Keratinocyte (primary cell): ENCODE results near the gene AHRR. TPM values are rescaled to one million over a fixed set of nuclear protein-coding genes. Genes with fewer than 3 reads are reported as not detected.

Experiments
- DNase-seq: peaks from one replicate; pipeline ENCODE4 v3.0.0-alpha.2; 2011; ENCODE audit warnings: low read depth, missing footprints, low spot score
- FAIRE-seq: peaks from 2 replicates; lab custom pipeline; 2011; peaks lifted over from hg19 to GRCh38; lab: Jason Lieb, UNC
- H2AFZ ChIP-seq: 2 replicates; pipeline ENCODE4 v1.6.0; 2012; ENCODE audit warnings: low read length, control low read depth, inconsistent platforms; ENCODE audit not compliant: control insufficient read depth
- H3K27ac ChIP-seq: 2 replicates; pipeline ENCODE4 v1.5.1; 2011; ENCODE audit warnings: low read length; ENCODE audit not compliant: control insufficient read depth, insufficient read depth
- H3K27me3 ChIP-seq: 3 replicates; pipeline ENCODE4 v1.6.0; 2011; ENCODE audit warnings: low read length; ENCODE audit not compliant: control insufficient read depth, insufficient read depth; ENCODE audit errors: extremely low read depth
- H3K36me3 ChIP-seq, 2 experiments: 2 replicates in 1 of 2; 3 replicates in 1 of 2; pipeline ENCODE4 v1.5.1; 2011; ENCODE audit warnings: low read length in 2 of 2, mild to moderate bottlenecking in 1 of 2; ENCODE audit not compliant: control insufficient read depth in 2 of 2, insufficient read depth in 2 of 2; ENCODE audit errors: extremely low read depth in 1 of 2
- H3K4me1 ChIP-seq: 3 replicates; pipeline ENCODE4 v1.5.1; 2011; ENCODE audit warnings: low read length; ENCODE audit not compliant: control insufficient read depth, insufficient read depth; ENCODE audit errors: extremely low read depth
- H3K4me2 ChIP-seq: 3 replicates; pipeline ENCODE4 v1.6.0; 2011; ENCODE audit warnings: low read depth, low read length; ENCODE audit not compliant: control insufficient read depth, insufficient read depth; ENCODE audit errors: extremely low read depth
- H3K4me3 ChIP-seq, 3 experiments: fragments of 200-600 bp in 1 of 3; sonication (generic) in 1 of 3; 2 replicates in 2 of 3; 3 replicates in 1 of 3; pipeline ENCODE4 v1.5.1; 2011 to 2016; ENCODE audit warnings: low read length in 3 of 3, mild to moderate bottlenecking in 3 of 3, control low read depth in 2 of 3, inconsistent platforms in 1 of 3, low read depth in 1 of 3, mixed read lengths in 1 of 3, mixed run types in 1 of 3, moderate library complexity in 1 of 3; ENCODE audit not compliant: control insufficient read depth in 2 of 3, insufficient read depth in 2 of 3; ENCODE audit errors: extremely low read depth in 1 of 3
- H3K79me2 ChIP-seq: 2 replicates; pipeline ENCODE4 v1.6.0; 2012; ENCODE audit warnings: low read length; ENCODE audit not compliant: control insufficient read depth, insufficient read depth
- H3K9ac ChIP-seq: 3 replicates; pipeline ENCODE4 v1.6.0; 2011; ENCODE audit warnings: low read length; ENCODE audit not compliant: control insufficient read depth, insufficient read depth; ENCODE audit errors: extremely low read depth
- H3K9me1 ChIP-seq: 3 replicates; pipeline ENCODE4 v1.6.0; 2011; ENCODE audit warnings: low read length; ENCODE audit not compliant: control insufficient read depth, insufficient read depth; ENCODE audit errors: extremely low read depth
- H3K9me3 ChIP-seq: 2 replicates; pipeline ENCODE4 v1.5.1; 2012; ENCODE audit warnings: low read depth, low read length; ENCODE audit not compliant: control insufficient read depth
- H4K20me1 ChIP-seq: 3 replicates; pipeline ENCODE4 v1.6.0; 2011; ENCODE audit warnings: low read length; ENCODE audit not compliant: control insufficient read depth, insufficient read depth; ENCODE audit errors: extremely low read depth
- CTCF ChIP-seq, 3 experiments: IDR thresholded peaks in 1 of 3; conservative IDR thresholded peaks in 1 of 3; optimal IDR thresholded peaks in 1 of 3; 2 replicates in 2 of 3; 3 replicates in 1 of 3; pipeline versions ENCODE3 to v1.5.1; 2011; ENCODE audit warnings: low read length in 3 of 3, mild to moderate bottlenecking in 3 of 3, moderate library complexity in 2 of 3, control low read depth in 1 of 3, inconsistent platforms in 1 of 3; ENCODE audit not compliant: insufficient read depth in 2 of 3; ENCODE audit errors: extremely low read depth in 1 of 3
- EZH2 ChIP-seq: IDR thresholded peaks from one replicate; pipeline ENCODE4 v1.6.1; 2012; ENCODE audit warnings: inconsistent platforms, mild to moderate bottlenecking, low read length, moderate library complexity
- dilution Hi-C: fragments of 300-500 bp; cut with MboI; formaldehyde crosslinking; loops from one replicate; pipeline ENCODE4 v1.7.0; 2020; ENCODE audit warnings: low sequenced_read_pairs; ENCODE audit not compliant: extremely low pct_ligation_motif_present
- polyA plus RNA-seq, 5 experiments: library from polyadenylated mRNA; depleted of rRNA in 3 of 5; stranded (reverse) in 3 of 5; stranded (forward) in 1 of 5; unstranded in 1 of 5; fragments of >200 nt; gene quantifications; 1 replicate in 1 of 5; 2 replicates in 3 of 5; 3 replicates in 1 of 5; pipeline versions ENCODE4 v1.2.1 to v1.2.3, GENCODE V29; 2011 to 2012; ENCODE audit warnings: missing spikeins in 2 of 5, low read depth in 1 of 5, low replicate concordance in 1 of 5

The AHRR gene
- polyA plus RNA-seq, 1 donor (not counting 4 experiments of a cell fraction or from before 2014, with no cell fraction given), result 0.24 TPM

GRCh38 chr5:477247-477646 lies 155.7 kb downstream of the AHRR start:
- Histone ChIP-seq H3K27ac (no peak overlapping the region), H4K20me1 (no peaks in the 10 kb centered on the region), H3K9me1 (no peaks in the 10 kb centered on the region), H3K9ac (no peak overlapping the region), H3K36me3 (no peaks in the 10 kb centered on the region), H3K79me2 (peaks cover 3% of the 10 kb centered on the region), H2AFZ (no peak overlapping the region), H3K4me2 (no peak overlapping the region), H3K27me3 (peaks cover 28% of the 10 kb centered on the region), H3K4me1 (peaks cover 13% of the 10 kb centered on the region), H3K4me3 (no peak overlapping the region), H3K9me3 (no peaks in the 10 kb centered on the region)
- FAIRE-seq (no peak), DNase-seq (no peak)
- TF ChIP-seq EZH2 (no peak), CTCF (optimal IDR thresholded peaks at IDR 0.05 in 1 of 3, IDR thresholded peaks at IDR 0.05 in 1 of 3, conservative IDR thresholded peaks at IDR 0.05 in 1 of 3; ENCODE audit: extremely low read depth in 1 of 3, insufficient read depth in 2 of 3, low read length in 3 of 3) (no peak)
- dilution Hi-C loops, result no loop called here

GRCh38 chr5:477871-478270 lies 156.4 kb downstream of the AHRR start:
- dilution Hi-C loops, result no loop called here
- Histone ChIP-seq H3K9ac (no peak overlapping the region), H3K9me1 (no peaks in the 10 kb centered on the region), H3K79me2 (no peaks in the 10 kb centered on the region), H4K20me1 (no peaks in the 10 kb centered on the region), H3K4me2 (no peak overlapping the region), H3K4me1 (peaks cover 13% of the 10 kb centered on the region), H3K27ac (no peak overlapping the region), H3K36me3 (no peaks in the 10 kb centered on the region), H3K4me3 (no peak overlapping the region), H3K27me3 (peaks cover 28% of the 10 kb centered on the region), H2AFZ (no peak overlapping the region), H3K9me3 (no peaks in the 10 kb centered on the region)
- no peak for FAIRE-seq
- DNase-seq, result no peak
- TF ChIP-seq EZH2 (no peak), CTCF (optimal IDR thresholded peaks at IDR 0.05 in 1 of 3, IDR thresholded peaks at IDR 0.05 in 1 of 3, conservative IDR thresholded peaks at IDR 0.05 in 1 of 3; ENCODE audit: extremely low read depth in 1 of 3, insufficient read depth in 2 of 3, low read length in 3 of 3) (no peak)
